ENCODE data around the gene KLKB1. TPM values are rescaled to one million over a fixed set of nuclear protein-coding genes. Genes with fewer than 3 reads are reported as not detected.

KLKB1 gene
- total and polyA plus RNA-seq, 2 donors (not counting 1 experiment from before 2014, with no cell fraction given): 0.06 to 0.17 TPM

DNA sequence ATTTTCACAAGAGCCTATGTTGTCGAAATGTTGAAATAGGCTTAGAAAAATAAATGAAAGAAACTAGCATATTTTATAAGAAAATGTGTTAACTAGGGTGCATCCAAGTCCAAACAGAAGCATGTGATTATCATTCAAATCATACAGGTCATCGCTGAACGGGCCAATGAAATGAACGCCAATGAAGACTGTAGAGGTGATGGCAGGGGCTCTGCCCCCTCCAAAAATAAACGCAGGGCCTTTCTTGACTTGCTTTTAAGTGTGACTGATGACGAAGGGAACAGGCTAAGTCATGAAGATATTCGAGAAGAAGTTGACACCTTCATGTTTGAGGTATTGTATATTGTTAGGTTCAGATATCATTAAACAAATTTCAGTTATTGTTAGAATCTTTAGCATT lies 26.3 kb upstream of the KLKB1 start:
- Histone ChIP-seq H3K9ac (ENCODE audit: insufficient read depth, low read length) (no peak overlapping the region), H3K36me3 (ENCODE audit: control insufficient read depth, insufficient read depth, low read length) (no peaks in the 10 kb centered on the region), H3K27ac (ENCODE audit: insufficient read depth, low read length) (no peak overlapping the region), H3K4me1 (ENCODE audit: control insufficient read depth, extremely low read depth, insufficient read depth, low read length) (peaks cover 4% of the 10 kb centered on the region), H4K20me1 (ENCODE audit: control insufficient read depth, extremely low read depth, insufficient read depth, low read length) (no peaks in the 10 kb centered on the region), H3K27me3 (ENCODE audit: control insufficient read depth, insufficient read depth, low read length) (no peaks in the 10 kb centered on the region), H3K9me3 (ENCODE audit: control insufficient read depth, insufficient read depth, low read depth, low read length) (no peaks in the 10 kb centered on the region), H2AFZ (ENCODE audit: low read length) (no peak overlapping the region), H3K4me3 (replicated peaks in 1 of 4; ENCODE audit: control extremely low read depth in 1 of 4, insufficient read depth in 1 of 4, low read depth in 3 of 4, low read length in 4 of 4) (no peak overlapping the region), H3K4me2 (ENCODE audit: extremely low read depth, insufficient read depth, low read length) (no peak overlapping the region), H3K79me2 (ENCODE audit: control insufficient read depth, insufficient read depth, low read length) (no peaks in the 10 kb centered on the region)
- no peak for TF ChIP-seq EZH2 (IDR thresholded peaks at IDR 0.05; ENCODE audit: low read length, missing control alignments)
- TF ChIP-seq, protein P1, sequence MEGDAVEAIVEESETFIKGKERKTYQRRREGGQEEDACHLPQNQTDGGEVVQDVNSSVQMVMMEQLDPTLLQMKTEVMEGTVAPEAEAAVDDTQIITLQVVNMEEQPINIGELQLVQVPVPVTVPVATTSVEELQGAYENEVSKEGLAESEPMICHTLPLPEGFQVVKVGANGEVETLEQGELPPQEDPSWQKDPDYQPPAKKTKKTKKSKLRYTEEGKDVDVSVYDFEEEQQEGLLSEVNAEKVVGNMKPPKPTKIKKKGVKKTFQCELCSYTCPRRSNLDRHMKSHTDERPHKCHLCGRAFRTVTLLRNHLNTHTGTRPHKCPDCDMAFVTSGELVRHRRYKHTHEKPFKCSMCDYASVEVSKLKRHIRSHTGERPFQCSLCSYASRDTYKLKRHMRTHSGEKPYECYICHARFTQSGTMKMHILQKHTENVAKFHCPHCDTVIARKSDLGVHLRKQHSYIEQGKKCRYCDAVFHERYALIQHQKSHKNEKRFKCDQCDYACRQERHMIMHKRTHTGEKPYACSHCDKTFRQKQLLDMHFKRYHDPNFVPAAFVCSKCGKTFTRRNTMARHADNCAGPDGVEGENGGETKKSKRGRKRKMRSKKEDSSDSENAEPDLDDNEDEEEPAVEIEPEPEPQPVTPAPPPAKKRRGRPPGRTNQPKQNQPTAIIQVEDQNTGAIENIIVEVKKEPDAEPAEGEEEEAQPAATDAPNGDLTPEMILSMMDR (conservative IDR thresholded peaks at IDR 0.05 in 1 of 2, IDR thresholded peaks at IDR 0.05 in 1 of 2; ENCODE audit: low read depth in 1 of 2, low read length in 2 of 2): no peak
- no peak for DNase-seq (ENCODE audit: low read depth in 2 of 2)

DNA sequence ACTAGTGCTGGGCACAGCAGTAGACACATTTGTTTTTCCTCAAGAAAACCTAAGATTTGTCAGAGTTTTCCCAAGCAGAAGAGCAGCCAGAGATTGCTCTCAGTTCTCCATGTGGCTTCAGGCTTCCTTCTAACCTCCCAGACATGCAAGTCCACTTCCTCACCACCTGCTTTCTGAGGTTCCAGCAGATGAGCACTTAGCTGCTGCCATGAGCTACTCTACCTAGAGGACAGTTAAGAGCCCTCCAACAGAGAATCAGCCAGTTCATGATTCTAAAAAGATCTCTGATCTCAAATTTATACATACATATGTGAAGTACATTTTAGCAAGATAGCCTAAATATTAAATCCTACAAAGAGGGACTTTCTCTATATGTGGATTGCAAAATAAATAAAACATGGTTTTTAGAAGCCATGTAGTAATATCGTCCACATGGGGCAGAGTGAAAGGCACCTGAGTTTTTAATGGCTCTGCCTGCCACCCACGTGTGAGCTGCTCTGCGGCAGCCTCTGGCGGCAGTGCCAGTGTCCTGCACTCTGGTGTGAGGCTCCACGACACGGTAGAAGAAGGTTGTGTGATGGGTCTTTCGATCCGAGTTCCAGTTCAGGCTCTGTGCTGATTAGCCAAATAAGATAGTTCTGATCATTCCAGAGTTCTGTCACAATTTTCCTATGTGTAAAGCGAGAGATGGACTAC lies 25.6 kb upstream of the KLKB1 start:
- Histone ChIP-seq H3K4me1 (ENCODE audit: control insufficient read depth, extremely low read depth, insufficient read depth, low read length) (peaks cover 4% of the 10 kb centered on the region), H3K27ac (ENCODE audit: insufficient read depth, low read length) (no peak overlapping the region), H4K20me1 (ENCODE audit: control insufficient read depth, extremely low read depth, insufficient read depth, low read length) (no peaks in the 10 kb centered on the region), H3K4me3 (replicated peaks in 1 of 4; ENCODE audit: control extremely low read depth in 1 of 4, insufficient read depth in 1 of 4, low read depth in 3 of 4, low read length in 4 of 4) (no peak overlapping the region), H3K4me2 (ENCODE audit: extremely low read depth, insufficient read depth, low read length) (no peak overlapping the region), H3K9me3 (ENCODE audit: control insufficient read depth, insufficient read depth, low read depth, low read length) (no peaks in the 10 kb centered on the region), H3K79me2 (ENCODE audit: control insufficient read depth, insufficient read depth, low read length) (no peaks in the 10 kb centered on the region), H2AFZ (ENCODE audit: low read length) (no peak overlapping the region), H3K36me3 (ENCODE audit: control insufficient read depth, insufficient read depth, low read length) (no peaks in the 10 kb centered on the region), H3K9ac (ENCODE audit: insufficient read depth, low read length) (no peak overlapping the region), H3K27me3 (ENCODE audit: control insufficient read depth, insufficient read depth, low read length) (no peaks in the 10 kb centered on the region)
- DNase-seq (ENCODE audit: low read depth in 2 of 2): peak in 1 of 2 donors; percentile 26
- TF ChIP-seq, protein P1 (conservative IDR thresholded peaks at IDR 0.05 in 1 of 2, IDR thresholded peaks at IDR 0.05 in 1 of 2; ENCODE audit: low read depth in 1 of 2, low read length in 2 of 2): peak; percentile 61 to 67
- TF ChIP-seq EZH2 (IDR thresholded peaks at IDR 0.05; ENCODE audit: low read length, missing control alignments): no peak

DNA sequence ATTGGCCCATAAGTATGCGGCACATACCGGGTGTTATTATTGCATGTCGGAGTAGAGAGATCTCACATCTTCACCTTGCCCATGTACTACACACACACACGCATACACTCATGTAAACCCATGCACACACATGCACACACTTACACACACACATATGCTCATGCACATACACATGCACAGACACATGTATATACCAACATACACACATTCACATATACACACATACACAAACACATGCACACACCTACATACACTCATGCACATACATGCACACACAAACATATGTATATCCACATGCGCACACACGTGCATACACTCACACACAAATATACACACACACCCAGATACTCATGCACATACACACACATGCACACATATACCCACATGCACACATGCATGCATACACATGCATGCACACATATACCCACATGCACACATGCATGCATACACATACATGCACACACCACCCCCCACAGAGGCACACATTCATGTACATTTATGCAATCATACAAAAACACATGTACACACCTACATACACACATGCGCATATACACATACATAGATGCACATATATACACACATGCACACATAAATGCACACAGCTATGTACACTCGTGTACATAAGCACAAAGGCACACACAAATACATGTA lies 24.7 kb upstream of the KLKB1 start:
- Histone ChIP-seq H3K4me3 (replicated peaks in 1 of 4; ENCODE audit: control extremely low read depth in 1 of 4, insufficient read depth in 1 of 4, low read depth in 3 of 4, low read length in 4 of 4) (no peak overlapping the region), H3K27ac (ENCODE audit: insufficient read depth, low read length) (no peak overlapping the region), H3K36me3 (ENCODE audit: control insufficient read depth, insufficient read depth, low read length) (no peaks in the 10 kb centered on the region), H3K9ac (ENCODE audit: insufficient read depth, low read length) (no peak overlapping the region), H2AFZ (ENCODE audit: low read length) (no peak overlapping the region), H4K20me1 (ENCODE audit: control insufficient read depth, extremely low read depth, insufficient read depth, low read length) (no peaks in the 10 kb centered on the region), H3K79me2 (ENCODE audit: control insufficient read depth, insufficient read depth, low read length) (no peaks in the 10 kb centered on the region), H3K4me2 (ENCODE audit: extremely low read depth, insufficient read depth, low read length) (no peak overlapping the region), H3K9me3 (ENCODE audit: control insufficient read depth, insufficient read depth, low read depth, low read length) (no peaks in the 10 kb centered on the region), H3K27me3 (ENCODE audit: control insufficient read depth, insufficient read depth, low read length) (no peaks in the 10 kb centered on the region), H3K4me1 (ENCODE audit: control insufficient read depth, extremely low read depth, insufficient read depth, low read length) (peaks cover 4% of the 10 kb centered on the region)
- no peak for DNase-seq (ENCODE audit: low read depth in 2 of 2)
- no peak for TF ChIP-seq EZH2 (IDR thresholded peaks at IDR 0.05; ENCODE audit: low read length, missing control alignments)
- TF ChIP-seq, protein P1 (conservative IDR thresholded peaks at IDR 0.05 in 1 of 2, IDR thresholded peaks at IDR 0.05 in 1 of 2; ENCODE audit: low read depth in 1 of 2, low read length in 2 of 2): no peak

All from fibroblast of lung (primary cell).